Effector CD4-positive, alpha-beta T cell (primary cell): ENCODE results near the gene HOXB7.
A peak's percentile ranks its signal among the peaks of the same experiment; 100 is the strongest.

Experiments
- DNase-seq: peaks from one replicate; pipeline ENCODE4 v3.0.0-alpha.2; 2020

The HOXB7 gene

DNA sequence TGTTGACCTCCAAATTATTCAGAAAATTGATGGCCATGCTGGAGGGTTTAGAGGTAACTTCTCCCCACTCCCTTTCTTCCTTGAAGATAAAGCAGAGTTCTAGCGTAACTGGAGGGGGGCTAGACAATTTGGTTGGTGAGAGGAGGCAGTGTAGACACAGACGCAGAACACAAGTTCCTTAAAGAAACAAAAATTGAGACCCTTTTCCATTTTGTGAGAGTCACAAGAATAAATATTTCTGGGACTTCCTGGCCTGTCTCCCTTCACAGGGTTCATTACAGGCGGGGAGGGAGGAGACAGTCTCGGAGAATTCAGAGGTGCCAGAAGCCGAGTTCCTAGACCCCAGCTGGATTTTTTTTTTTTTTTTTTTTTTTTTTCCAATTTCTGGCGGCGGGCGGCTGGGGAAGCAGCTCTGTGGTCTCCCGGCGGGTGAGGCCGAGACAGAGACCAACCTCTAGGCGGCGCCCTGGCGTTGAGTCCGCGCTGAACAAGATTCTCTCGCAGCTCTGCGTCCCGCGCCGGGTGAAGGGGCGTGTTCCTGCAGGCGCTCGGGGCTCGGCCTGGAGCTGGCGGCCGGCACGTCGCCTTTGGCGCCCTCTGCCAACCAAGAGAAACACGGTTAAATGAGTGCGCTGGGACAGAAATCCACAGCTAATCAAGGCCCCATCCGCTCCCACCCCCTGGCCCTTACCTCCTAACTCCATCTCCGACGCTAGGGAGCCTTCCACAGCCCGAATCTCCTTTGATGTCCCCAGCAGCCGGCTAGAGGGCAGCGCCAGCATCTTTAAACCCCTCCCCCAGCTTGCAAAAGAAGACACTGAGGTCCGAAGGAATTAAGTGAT lies 25.6 kb upstream of the HOXB7 start:
- peak; percentile 52 for DNase-seq

DNA sequence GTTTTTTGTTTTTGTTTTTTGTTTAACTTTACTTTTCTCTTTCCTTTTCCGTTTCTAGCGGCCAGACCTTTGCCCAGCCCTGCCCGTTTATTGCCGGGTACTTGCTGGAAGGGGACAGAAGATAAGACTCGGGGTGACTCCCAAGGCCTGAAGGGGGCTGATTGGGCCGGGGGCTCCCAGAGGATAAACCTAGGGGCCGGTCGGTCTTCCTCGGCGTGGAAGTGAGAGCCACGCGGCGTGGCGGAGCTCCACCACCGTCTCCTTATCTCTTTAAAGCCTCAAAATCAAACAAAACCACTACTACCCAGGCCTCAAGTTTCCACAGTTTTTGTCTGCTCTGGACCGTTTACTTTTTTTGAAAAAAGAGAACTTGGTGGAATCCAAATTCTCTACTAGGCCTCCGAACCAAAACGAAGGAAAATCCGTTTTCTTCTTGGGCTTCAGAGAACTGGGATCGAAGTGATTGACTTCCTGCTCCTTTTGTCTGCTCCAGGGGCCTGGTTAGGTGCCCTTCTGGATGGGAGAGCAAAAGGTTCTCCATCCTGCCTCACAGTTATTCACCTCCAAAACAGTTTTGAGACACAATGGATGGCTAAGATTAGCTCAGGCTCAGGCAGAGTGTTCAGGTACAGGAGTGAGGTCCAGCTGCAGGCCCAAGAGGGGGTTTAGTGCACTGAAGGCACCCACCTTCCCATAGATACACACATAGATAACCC lies 23.8 kb upstream of the HOXB7 start:
- DNase-seq: no peak

DNA sequence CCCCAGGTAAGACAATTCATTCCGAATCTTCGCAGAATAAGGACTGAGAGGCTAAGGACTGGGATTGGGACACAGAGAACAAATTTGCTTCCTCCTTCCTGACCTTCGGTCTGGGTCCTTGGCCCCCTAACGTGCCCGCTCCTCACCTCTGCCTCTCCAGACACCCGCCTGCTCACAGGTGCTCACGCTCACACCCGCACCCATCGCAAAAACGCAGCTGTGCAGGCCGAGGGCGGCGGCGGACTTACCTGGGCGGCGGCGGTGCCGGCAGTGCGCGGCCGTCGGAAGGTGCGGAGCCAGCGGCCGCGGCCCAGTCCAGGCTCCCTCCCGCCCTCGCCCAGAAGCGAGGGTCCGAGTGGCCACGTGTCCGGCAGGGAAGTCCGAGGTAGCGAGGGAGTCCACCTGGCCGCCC lies 22.5 kb upstream of the HOXB7 start:
- no peak for DNase-seq

DNA sequence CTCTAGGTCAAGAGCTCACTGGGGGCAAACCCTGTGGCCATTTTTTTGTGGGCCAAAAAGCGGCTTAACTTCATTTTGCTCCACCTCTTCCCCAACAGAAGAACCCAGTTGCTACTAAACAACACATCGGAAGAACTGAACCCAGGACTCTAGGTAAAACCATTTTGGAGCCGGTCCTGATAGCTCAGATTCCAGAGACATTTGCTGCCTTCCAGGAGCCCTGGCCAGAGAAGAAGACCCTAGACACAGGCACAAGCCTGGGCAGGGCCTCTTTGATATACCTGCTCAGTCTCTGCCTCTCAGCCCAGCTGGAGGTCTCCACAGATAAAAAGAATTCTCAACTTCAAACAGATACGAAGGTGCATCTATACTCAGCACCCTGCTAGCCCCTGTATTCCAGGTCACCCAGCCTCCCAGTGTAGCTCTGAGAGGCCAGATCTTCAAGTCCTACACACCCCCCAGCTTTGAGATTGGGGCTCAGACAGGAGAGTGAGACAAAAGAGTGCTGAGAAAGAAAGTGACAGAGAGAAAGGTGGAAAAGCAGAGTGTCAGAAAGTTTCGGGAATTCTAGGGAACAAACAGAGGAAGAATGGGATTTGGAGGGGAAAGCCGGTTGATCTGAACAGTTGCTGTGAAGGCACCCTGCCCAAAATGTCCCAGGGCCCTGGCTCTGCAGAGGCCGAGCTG lies 21.9 kb upstream of the HOXB7 start:
- DNase-seq: no peak

DNA sequence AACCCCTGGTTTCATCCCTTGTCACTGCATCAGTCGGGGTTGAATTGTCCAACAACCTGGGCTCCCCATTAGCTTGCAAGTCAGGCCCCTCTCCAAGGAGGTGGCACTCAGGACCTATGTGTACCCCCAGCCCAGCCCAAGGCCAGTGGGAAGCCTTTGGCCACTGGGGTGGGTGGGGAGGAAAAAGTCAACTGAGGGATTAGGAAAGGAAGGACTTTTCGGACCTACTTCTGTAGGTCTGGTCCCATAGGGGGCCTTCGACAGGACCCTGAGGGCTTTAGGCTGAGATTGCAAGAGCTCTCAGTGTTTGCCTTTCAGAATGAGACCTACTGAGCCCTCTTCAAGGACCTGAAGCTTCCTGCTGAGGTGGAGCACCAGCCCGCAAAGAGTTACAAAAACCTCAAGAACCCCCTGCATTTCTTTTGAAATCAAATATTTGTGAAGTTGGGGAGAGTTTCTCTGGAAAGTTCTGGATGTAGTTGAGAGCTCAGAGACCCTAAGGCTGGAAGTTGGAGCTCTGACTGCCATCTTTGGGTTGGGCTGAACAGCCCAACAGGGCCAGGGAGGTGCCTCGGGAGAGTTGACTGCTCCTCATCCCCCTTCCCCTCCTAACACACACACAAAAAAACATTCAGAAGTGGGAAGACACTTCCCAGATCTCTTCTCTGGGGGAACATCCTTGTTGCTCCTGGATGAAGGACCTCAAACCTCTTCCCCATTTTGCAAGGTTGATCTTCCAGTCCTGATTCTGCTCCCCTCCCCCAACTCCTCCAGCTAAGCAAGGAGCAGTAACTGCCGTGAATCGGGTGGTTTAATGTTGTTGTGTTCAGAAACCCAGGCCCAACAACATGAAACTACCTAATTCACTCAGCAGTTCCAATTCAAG lies 21.1 kb upstream of the HOXB7 start:
- DNase-seq: no peak

DNA sequence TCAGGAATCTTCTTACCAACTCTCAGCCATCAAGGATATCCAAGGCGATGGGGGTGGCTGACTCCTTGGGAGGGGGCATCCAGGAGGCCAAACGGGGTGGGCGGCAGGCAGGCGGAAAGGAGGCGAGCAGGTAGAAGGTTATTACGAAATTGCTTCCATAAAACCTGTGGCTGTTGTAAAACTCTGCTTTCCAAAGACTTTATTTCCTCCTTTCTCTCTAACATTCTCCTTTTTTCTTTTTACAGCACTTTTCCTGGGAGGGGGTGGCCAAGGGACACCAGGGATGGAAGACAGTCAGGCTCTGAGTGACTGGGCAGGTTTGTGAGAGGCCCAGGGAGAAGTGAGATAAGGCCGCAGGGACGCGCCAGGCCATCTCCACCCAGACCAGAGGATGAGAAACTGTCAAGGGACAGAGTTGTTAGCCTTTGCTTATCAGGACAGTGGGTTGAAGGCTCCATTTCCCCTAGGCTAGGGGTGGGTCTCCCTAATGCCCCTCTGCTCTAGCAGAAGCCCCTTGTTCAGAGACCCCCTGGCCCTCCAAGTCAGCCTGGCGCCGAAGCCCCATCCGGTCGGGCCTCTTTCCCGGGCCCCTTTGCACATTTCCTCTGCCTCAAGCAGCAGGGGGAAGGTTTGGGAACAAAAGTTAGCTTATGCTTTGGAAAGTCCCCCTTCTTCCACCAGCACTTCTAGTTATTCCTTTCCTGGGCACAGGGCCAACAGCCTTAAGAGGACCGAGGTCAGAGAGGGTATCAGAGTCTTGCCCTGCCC lies 20.3 kb upstream of the HOXB7 start:
- DNase-seq: no peak

DNA sequence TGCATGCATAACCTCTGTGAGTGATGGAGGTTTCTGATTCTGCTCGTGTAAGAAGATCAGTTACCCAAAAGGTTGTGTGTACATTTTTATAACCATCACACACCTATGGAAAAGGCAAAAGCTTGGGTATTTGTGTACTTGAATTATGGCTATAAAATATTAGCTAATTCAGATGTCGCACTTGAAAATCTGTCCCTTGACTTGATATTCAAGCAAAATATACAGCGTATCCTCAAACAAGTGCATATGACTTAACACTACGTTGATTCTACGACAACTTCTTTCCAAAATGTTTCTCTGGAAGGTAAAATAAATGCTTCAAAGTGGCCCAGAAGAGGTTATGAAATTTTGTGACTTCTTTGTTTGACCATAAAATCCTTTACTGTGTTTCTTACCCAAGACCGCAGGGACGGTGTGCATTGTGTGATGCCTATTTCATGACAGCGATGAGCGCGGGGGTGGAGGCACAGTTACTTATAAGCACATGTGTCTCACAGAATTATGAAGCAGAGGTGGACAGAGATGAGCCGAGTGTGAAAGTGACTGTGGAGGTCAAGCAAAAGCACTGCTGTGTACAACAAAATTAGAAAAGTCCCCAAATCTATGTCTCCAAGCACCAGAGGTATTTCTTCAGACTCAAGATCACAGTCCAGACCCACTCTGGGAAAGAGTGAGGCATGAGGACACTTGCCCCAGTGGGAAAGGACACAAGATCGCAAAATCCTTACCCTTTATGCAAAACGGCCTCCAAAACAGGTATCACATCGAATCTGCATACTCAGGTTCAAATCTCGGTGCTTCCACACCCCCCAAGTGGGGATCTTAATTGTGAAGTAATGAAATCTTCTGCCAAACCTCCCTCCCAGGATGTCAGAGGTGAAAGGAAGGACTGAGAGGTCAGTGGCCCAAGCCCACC lies 19.4 kb upstream of the HOXB7 start:
- DNase-seq: no peak

DNA sequence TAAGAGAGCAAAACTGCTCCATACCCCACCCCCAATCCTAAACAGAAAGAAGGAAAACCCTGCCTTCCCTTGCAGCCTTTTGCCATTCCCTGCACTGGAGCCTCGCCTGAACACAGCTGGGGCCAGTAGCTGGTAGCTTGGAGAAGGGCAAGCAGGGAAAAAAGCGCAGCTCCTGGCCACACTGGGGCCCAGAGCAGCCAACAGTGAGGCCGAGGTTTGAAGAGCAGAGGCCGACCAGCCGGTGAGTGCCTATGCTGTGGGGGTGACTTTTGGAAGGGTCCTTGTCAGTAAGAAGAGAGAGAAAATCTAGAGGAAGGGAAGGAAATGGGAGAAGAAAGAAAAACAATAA lies 18.6 kb upstream of the HOXB7 start:
- no peak for DNase-seq

DNA sequence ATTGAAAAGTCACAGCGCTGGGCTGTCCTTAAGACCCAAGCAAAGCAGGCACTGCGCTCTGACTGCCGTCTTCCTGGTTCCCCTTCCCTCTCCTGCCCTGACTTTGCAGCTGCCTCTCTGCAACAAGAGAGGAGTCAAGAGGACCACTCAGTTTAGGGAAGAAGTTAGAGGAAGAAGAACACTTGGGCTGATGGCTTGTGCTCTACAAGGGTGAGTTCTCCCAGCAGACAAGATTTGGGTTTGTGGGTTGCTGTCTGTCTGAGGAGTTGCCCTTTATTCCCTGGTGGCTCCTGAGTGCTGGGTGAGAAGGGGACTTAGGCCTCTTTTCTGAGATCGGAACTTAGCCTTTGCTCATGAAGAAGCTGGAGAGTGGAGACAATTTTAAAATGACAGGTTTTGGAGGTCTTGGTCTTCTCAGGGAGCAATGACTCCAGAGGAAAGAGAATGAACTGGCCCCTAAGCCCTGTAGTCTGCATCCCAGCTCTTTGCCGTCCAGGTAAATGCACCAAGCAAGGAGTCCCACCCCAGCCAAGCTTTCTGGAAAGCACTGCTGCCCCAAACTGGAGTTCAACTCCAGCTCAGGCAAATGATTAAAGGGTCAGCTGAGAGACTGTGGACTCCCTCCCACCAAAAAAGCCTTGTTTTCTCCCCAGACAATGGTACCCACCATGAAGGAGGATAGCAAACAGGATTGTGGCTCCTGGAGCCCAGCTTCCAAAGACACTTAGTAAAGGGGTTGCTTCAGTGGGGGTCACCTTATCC lies 18.0 kb upstream of the HOXB7 start:
- DNase-seq: no peak

DNA sequence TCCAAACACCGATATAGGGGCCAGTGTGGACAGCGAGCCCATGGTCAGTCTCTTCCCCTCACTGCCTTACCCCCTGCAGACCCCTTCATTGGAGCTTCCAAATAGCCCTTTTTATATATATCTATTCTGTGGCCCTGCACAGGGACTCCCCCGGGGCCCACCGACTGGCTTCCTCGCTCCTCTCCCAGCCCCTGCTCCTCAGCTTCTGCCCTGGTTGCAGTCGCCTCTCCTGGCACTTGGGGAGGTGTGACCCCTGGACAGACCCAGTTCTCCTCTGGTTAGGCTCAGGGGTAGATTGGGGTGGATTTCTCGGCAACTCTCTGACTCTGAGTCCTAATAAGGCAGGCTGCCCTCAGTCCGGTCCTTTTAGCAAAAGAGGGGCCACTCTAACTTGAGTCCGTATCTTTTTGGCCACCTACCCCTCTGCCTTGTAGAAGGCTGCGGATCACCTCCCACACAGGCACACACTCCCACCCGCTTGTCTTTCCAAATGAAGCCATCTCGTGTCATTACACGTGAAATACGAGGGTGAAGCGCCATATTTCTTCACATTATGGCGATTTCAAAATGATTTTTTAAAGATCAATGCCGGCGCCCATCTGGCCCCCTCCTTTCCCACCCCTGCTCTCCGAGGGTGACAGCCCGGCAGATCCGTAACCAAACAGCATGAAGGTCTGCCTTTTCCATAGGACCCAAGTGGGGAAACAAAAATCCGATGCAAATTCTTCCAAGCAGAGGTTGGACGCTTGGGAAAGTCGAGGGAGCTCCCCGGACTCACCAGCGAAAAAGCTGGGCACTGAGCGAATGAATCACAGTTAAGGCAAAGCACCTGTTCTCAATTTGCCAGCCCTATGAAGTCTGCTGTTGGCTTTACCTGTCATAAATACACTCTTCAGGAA lies 17.1 kb upstream of the HOXB7 start:
- DNase-seq: no peak

DNA sequence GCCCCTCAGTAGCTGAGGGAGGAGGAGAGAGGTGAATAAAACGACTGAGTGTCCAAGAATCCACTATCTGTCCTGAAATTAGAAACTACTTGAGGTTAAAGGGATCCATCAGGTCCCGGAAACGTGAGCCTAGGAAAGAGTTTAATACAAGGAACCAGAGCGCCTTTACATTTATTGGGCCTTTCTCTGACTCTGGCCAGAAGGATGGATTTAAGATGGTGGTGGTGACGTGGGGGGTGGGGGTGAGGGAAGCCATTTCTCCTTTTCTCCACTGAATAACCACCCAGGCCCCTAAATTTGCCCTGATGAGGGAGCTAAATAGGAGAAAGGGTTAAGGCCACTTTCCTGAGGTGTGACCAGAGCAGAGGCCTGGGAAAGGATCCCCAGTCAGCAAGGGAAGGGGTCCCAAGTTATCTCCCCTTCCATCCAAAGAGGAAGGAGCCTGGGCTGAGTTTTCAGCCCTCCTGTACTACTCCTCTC lies 16.3 kb upstream of the HOXB7 start:
- no peak for DNase-seq

DNA sequence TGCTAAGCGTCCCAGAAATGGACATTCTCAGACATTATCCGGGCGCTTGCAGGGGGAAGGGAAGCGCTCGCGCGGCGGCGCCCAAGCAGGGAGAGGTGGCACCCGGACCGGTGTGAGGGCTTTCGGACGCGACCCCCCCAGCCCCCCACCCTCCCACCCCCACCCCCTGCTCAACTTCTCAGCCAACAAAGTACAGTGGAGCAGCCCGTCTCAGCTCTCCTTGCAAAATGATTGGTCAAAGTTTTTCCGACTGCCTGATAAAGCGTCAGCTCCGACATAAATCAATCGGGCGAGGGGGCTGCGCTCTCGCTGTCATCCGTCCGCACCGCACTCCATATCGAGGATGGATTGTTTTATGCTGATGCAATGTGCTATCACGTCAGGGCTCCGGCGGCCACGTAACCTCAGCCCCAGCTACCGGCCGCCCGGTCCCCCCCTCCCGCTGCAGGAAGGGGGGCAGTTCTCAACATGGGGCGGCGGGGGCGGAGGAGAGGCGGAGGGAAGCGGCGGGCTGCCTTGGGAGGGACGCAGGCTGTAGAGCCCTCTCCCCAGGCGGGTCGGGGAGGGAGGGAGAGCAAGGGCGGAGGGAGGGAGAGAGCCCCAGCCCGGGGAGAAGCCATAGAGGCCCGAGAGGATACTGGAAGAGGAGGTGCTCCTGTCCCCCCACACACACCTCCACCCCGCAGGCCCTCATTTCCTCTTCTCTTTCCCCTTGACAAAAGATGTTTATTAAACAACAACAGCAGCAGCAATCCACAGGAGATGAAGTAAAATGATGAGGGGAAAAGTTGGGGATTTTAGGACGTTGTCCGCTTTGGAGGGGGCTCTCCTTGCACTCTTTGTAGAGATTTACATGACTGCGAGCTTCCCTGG lies 15.7 kb upstream of the HOXB7 start, which contains the start of gene HOXB9:
Gene HOXB9 (minus strand): TSS at position 114 of the 873 bp plus-strand sequence. CDS start 89 bp downstream, at position 25.
- no peak for DNase-seq

DNA sequence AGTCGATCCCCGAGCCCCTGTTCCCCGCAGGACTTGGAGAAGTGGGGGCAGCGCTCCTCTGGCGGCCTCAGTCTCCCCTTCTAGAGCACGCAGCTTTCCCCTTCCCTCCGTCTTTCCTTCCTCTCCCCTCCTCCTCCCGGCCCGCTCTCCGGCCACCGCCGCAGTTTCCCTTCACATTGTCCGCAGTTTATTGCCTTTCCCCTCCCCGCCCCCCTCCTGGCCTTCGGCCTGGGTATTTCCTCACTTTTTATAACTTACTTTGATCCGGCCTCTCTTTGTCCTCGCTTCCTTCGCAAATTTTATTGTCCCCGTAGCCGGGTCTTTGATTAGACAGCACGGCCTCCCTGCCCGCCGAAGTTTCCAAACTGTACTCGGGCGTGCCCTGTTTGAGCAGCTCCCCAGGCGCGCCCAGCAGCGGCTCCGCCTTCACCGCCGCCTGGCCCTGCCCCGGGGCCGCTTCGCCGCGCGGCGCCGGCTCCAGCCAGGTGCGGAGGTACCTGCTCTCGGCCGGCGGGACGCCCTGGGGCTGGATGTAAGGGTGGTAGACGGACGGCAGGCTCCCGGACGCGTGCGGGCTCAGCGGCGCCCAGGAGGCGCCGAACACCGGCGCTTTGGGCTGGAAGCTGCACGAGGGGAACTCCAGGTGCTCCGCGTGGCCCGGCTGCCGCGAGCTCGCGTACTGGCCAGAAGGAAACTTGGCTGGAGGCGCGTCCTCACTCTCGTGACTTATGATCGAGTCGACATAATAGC lies 14.9 kb upstream of the HOXB7 start:
- DNase-seq: no peak

DNA sequence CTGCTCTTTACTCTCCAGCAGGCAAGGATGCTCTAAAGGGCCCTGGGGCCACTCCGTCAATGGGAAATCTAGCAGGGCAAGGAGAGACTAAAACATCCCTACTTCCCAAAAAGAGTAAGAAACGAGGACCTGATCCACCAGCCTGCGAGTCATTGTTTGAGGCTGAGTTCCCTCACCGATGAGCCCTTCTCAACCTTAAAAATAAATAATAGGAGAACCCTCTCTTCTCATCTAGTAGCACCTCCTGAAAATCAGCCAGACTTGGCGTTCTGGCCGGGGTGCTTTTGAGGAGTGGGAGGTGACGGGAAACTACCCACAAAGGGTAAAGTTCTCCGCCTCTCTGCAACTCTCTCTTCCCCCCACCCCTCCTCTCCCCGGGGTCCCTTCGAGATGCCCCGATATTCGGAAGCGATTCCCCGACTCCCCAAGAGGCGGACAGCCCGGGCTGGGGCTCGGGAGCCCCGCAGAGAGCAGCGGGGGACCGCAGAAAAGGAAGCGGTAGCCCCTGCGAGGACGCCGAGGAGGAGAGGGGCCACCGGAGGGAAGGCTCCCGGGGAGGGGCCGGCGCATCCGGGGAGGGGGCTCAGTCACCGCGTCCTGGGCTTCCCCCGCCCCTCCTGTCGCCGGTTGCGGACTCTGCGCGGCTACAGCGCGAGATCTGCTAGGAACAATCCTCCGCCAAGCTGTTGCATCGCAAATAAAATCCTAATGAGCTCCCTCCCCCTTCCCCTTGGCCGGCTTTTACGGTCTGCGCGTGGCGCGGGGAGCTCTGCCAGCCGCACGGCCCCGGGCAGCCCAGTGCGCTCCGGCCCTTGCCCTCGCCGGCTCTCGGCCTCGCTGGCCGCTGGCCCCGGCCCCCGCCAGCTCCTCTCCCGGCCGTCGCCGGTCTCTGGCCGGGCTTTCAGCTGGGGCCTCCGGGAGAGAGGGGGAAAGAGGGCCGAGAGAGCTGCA lies 14.0 kb upstream of the HOXB7 start:
- no peak for DNase-seq

DNA sequence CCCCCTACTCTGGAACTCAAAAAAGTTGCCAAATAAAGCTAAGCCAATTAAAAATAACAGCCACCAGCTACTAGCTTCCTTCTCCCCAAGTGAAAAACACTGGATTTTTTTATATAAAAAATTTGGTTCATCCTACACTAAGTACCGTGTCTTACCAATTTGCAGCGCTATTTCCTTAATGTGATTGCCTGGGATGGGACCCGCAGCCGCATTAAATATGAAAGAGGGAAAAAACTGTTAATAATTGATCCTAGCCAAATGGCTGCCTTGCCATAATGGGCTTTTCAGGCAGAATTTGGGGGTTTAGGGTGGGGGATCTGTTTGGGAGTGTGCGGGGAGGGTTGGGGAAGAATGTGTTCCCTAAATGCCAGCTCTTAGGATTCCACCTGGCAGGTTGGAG lies 13.3 kb upstream of the HOXB7 start:
- DNase-seq: no peak

DNA sequence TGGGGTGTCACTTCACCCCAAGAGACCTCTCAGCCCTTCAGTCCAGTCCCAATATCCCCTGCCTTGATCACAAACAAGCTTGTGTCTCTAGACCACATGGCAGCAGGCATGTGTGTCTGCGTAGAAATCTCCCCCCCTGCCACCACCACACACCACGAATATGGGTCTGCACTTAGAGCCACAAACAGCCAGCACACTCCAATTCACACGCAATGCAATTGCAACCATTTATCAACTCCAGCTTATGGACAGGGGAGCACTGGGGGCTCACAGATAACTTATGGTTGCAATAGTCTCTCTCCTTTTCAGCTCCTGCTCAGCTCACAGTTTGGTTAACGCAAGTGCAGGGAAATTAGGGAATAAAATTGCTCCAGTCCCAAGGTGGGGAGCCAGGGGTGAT lies 12.8 kb upstream of the HOXB7 start:
- DNase-seq: no peak
